Measurements from ENCODE around the gene TEX38. TPM values are rescaled to one million over a fixed set of nuclear protein-coding genes. Genes with fewer than 3 reads are reported as not detected.

Gene TEX38
- total and polyA plus RNA-seq, 2 of the 13 experiments (the other 11 are each of a cell fraction or from before 2014, with no cell fraction given), result 0.18 TPM; not detected in 1

DNA sequence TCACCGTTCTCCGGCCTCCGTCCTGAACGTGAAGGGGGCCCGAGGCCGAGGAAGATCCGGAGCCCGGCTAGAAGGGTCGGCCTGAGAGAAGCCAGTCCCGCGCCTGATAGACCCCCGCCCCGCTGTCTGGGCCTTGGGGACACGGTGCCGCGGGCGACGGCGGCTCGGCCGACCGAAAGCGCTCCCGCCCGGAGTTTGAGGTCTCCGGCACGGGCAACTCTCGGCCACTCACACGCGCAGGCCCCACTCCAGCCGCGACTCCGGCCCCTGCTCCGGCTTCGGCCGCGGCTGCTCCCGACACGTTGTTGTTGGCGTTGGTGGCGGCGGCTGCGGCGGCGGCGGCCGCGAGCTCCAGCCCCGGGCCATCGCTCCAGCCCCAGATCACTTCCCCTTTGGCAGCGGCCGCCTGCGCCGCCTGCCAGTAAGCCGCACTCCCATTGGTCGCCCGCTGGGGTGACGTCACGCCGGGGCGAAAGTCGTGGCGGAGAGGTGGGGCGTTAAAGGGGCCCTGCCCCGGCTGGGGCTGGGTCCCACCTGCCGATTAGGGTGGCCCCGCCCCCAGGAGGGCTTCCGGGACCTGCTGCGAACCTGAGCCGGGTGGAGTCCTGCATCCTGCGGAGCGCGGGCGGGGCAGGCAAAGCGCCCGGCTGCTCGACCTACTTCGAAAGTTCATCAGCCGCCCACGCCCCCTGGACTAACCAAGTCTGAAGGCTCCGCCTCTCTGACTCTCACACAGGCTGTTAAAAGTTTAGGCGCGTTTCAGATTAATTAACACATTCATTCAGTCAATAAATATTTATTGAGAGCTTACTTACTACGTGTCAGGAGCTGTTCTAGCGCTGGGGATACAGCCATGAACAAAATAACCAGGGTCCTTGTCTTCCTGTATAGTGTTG is 47.3 kb downstream of the TEX38 start, which contains the start of gene EFCAB14 (continued):
- TF ChIP-seq, protein P1, sequence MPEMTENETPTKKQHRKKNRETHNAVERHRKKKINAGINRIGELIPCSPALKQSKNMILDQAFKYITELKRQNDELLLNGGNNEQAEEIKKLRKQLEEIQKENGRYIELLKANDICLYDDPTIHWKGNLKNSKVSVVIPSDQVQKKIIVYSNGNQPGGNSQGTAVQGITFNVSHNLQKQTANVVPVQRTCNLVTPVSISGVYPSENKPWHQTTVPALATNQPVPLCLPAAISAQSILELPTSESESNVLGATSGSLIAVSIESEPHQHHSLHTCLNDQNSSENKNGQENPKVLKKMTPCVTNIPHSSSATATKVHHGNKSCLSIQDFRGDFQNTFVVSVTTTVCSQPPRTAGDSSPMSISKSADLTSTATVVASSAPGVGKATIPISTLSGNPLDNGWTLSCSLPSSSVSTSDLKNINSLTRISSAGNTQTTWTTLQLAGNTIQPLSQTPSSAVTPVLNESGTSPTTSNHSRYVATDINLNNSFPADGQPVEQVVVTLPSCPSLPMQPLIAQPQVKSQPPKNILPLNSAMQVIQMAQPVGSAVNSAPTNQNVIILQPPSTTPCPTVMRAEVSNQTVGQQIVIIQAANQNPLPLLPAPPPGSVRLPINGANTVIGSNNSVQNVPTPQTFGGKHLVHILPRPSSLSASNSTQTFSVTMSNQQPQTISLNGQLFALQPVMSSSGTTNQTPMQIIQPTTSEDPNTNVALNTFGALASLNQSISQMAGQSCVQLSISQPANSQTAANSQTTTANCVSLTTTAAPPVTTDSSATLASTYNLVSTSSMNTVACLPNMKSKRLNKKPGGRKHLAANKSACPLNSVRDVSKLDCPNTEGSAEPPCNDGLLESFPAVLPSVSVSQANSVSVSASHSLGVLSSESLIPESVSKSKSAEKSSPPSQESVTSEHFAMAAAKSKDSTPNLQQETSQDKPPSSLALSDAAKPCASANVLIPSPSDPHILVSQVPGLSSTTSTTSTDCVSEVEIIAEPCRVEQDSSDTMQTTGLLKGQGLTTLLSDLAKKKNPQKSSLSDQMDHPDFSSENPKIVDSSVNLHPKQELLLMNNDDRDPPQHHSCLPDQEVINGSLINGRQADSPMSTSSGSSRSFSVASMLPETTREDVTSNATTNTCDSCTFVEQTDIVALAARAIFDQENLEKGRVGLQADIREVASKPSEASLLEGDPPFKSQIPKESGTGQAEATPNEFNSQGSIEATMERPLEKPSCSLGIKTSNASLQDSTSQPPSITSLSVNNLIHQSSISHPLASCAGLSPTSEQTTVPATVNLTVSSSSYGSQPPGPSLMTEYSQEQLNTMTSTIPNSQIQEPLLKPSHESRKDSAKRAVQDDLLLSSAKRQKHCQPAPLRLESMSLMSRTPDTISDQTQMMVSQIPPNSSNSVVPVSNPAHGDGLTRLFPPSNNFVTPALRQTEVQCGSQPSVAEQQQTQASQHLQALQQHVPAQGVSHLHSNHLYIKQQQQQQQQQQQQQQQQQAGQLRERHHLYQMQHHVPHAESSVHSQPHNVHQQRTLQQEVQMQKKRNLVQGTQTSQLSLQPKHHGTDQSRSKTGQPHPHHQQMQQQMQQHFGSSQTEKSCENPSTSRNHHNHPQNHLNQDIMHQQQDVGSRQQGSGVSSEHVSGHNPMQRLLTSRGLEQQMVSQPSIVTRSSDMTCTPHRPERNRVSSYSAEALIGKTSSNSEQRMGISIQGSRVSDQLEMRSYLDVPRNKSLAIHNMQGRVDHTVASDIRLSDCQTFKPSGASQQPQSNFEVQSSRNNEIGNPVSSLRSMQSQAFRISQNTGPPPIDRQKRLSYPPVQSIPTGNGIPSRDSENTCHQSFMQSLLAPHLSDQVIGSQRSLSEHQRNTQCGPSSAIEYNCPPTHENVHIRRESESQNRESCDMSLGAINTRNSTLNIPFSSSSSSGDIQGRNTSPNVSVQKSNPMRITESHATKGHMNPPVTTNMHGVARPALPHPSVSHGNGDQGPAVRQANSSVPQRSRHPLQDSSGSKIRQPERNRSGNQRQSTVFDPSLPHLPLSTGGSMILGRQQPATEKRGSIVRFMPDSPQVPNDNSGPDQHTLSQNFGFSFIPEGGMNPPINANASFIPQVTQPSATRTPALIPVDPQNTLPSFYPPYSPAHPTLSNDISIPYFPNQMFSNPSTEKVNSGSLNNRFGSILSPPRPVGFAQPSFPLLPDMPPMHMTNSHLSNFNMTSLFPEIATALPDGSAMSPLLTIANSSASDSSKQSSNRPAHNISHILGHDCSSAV (CRISPR knock-in tag; IDR thresholded peaks at IDR 0.05; ENCODE audit: borderline replicate concordance), result no peak
- TF ChIP-seq, protein P2, sequence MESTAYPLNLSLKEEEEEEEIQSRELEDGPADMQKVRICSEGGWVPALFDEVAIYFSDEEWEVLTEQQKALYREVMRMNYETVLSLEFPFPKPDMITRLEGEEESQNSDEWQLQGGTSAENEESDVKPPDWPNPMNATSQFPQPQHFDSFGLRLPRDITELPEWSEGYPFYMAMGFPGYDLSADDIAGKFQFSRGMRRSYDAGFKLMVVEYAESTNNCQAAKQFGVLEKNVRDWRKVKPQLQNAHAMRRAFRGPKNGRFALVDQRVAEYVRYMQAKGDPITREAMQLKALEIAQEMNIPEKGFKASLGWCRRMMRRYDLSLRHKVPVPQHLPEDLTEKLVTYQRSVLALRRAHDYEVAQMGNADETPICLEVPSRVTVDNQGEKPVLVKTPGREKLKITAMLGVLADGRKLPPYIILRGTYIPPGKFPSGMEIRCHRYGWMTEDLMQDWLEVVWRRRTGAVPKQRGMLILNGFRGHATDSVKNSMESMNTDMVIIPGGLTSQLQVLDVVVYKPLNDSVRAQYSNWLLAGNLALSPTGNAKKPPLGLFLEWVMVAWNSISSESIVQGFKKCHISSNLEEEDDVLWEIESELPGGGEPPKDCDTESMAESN (CRISPR knock-in tag; conservative IDR thresholded peaks at IDR 0.05), result peak; percentile 67; the same call in 1 of the 2 replicates
- TF ChIP-seq ZNF709 (CRISPR knock-in tag; IDR thresholded peaks at IDR 0.05) (0 out of 2 replicates have a peak, but pooled peaks have one; percentile 42), WIZ (CRISPR knock-in tag; IDR thresholded peaks at IDR 0.05) (peak; percentile 81; the same call in 1 of the 2 replicates), CCDC6 (CRISPR knock-in tag; IDR thresholded peaks at IDR 0.05) (peak; percentile 62; the same call in 1 of the 2 replicates), ZNF292 (CRISPR knock-in tag; IDR thresholded peaks at IDR 0.05; ENCODE audit: borderline replicate concordance, low read depth) (0 out of 2 replicates have a peak, but pooled peaks have one; percentile 34), MIXL1 (CRISPR knock-in tag; IDR thresholded peaks at IDR 0.05) (no peak)
- TF ChIP-seq, protein P3, sequence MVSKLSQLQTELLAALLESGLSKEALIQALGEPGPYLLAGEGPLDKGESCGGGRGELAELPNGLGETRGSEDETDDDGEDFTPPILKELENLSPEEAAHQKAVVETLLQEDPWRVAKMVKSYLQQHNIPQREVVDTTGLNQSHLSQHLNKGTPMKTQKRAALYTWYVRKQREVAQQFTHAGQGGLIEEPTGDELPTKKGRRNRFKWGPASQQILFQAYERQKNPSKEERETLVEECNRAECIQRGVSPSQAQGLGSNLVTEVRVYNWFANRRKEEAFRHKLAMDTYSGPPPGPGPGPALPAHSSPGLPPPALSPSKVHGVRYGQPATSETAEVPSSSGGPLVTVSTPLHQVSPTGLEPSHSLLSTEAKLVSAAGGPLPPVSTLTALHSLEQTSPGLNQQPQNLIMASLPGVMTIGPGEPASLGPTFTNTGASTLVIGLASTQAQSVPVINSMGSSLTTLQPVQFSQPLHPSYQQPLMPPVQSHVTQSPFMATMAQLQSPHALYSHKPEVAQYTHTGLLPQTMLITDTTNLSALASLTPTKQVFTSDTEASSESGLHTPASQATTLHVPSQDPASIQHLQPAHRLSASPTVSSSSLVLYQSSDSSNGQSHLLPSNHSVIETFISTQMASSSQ (IDR thresholded peaks at IDR 0.05; ENCODE audit: low read depth), result no peak
- TF ChIP-seq, protein P3 (CRISPR knock-in tag; IDR thresholded peaks at IDR 0.05; ENCODE audit: borderline replicate concordance), result peak; percentile 44; the same call in 1 of the 2 replicates
- TF ChIP-seq, protein P4, sequence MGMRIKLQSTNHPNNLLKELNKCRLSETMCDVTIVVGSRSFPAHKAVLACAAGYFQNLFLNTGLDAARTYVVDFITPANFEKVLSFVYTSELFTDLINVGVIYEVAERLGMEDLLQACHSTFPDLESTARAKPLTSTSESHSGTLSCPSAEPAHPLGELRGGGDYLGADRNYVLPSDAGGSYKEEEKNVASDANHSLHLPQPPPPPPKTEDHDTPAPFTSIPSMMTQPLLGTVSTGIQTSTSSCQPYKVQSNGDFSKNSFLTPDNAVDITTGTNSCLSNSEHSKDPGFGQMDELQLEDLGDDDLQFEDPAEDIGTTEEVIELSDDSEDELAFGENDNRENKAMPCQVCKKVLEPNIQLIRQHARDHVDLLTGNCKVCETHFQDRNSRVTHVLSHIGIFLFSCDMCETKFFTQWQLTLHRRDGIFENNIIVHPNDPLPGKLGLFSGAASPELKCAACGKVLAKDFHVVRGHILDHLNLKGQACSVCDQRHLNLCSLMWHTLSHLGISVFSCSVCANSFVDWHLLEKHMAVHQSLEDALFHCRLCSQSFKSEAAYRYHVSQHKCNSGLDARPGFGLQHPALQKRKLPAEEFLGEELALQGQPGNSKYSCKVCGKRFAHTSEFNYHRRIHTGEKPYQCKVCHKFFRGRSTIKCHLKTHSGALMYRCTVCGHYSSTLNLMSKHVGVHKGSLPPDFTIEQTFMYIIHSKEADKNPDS (CRISPR knock-in tag; IDR thresholded peaks at IDR 0.05), result peak; percentile 35; the same call in 1 of the 2 replicates
